WI38 (cell line): ENCODE data around the gene MAPK8IP3.

Source experiments
- H3K4me3 ChIP-seq: 2 replicates; pipeline ENCODE4 v1.5.1; 2011; ENCODE audit warnings: low read depth, mild to moderate bottlenecking, control low read depth, low read length
- CTCF ChIP-seq: IDR thresholded peaks from 2 replicates; pipeline ENCODE4 v1.5.1; 2012; ENCODE audit warnings: low read depth, mild to moderate bottlenecking, control low read depth, low read length

The MAPK8IP3 gene

GRCh38 chr16:1770328-1771187 lies 64.6 kb downstream of the MAPK8IP3 start:
- no peak for TF ChIP-seq CTCF
- H3K4me3 ChIP-seq: peak overlapping the region; percentile 87

GRCh38 chr16:1771188-1771863 lies 65.3 kb downstream of the MAPK8IP3 start, which contains the start of gene NME3:
TSS of gene NME3 (minus strand) at chr16:1771543. CDS start at chr16:1771534, 9 bp downstream.
- peak within 1 kb of the TSS; percentile 87 for H3K4me3 ChIP-seq
- TF ChIP-seq CTCF: no peak

- TF ChIP-seq CTCF: no peak
- peak overlapping the region; percentile 87 for H3K4me3 ChIP-seq
These were observed 65.9 kb downstream of the MAPK8IP3 start for GRCh38 chr16:1771864-1772361.

- H3K4me3 ChIP-seq: peak within 1 kb of the TSS; percentile 87
- no peak for TF ChIP-seq CTCF
These were observed 66.4 kb downstream of the MAPK8IP3 start, which contains the start of gene EME2 for GRCh38 chr16:1772362-1772907. TSS of gene EME2 (plus strand) at chr16:1772810. CDS start at chr16:1773228, 418 bp downstream.

- H3K4me3 ChIP-seq: peak within 1 kb of the TSS; percentile 87
- TF ChIP-seq CTCF: peak; percentile 64
These were observed 67.1 kb downstream of the MAPK8IP3 start, which contains the start of gene MRPS34 for GRCh38 chr16:1772908-1773702. TSS of gene MRPS34 (minus strand) at chr16:1773134. CDS start at chr16:1773119, 15 bp downstream.

- H3K4me3 ChIP-seq: peak overlapping the region; percentile 87
- no peak for TF ChIP-seq CTCF
These were observed 67.9 kb downstream of the MAPK8IP3 start for GRCh38 chr16:1773703-1774447.
